ENCODE measurements around the gene ZNF213. TPM values are rescaled to one million over a fixed set of nuclear protein-coding genes. Genes with fewer than 3 reads are reported as not detected.

The ZNF213 gene
- total RNA-seq, 1 experiment from 2014 or later = 5.3 TPM

GRCh38 chr16:3133844-3134243 is 985 bp upstream of the ZNF213 start:
- H3K36me3 ChIP-seq (ENCODE audit: control insufficient read depth, insufficient read depth, low read length) = peaks cover 2% of the 10 kb centered on the region

GRCh38 chr16:3135126-3135715 is 392 bp downstream of the ZNF213 start:
- Histone ChIP-seq H3K4me1 (no peaks in the 10 kb centered on the region), H3K9me3 (no peaks in the 10 kb centered on the region), H3K4me3 (ENCODE audit: low read depth, low read length) (peak overlapping the region; percentile 84), H3K27me3 (replicated peaks; ENCODE audit: control insufficient read depth, insufficient read depth, low read length) (no peaks in the 10 kb centered on the region), H3K36me3 (ENCODE audit: control insufficient read depth, insufficient read depth, low read length) (peaks cover 2% of the 10 kb centered on the region)
- BruUV-seq (replicated peaks) = TSS peak; percentile 87
- peak overlapping the region; percentile 90 for H3K4me3 Mint-ChIP-seq (ENCODE audit: unreplicated experiment)
- H3K9me3 Mint-ChIP-seq (ENCODE audit: unreplicated experiment) = no peaks in the 10 kb centered on the region
- TF ChIP-seq, protein P1, sequence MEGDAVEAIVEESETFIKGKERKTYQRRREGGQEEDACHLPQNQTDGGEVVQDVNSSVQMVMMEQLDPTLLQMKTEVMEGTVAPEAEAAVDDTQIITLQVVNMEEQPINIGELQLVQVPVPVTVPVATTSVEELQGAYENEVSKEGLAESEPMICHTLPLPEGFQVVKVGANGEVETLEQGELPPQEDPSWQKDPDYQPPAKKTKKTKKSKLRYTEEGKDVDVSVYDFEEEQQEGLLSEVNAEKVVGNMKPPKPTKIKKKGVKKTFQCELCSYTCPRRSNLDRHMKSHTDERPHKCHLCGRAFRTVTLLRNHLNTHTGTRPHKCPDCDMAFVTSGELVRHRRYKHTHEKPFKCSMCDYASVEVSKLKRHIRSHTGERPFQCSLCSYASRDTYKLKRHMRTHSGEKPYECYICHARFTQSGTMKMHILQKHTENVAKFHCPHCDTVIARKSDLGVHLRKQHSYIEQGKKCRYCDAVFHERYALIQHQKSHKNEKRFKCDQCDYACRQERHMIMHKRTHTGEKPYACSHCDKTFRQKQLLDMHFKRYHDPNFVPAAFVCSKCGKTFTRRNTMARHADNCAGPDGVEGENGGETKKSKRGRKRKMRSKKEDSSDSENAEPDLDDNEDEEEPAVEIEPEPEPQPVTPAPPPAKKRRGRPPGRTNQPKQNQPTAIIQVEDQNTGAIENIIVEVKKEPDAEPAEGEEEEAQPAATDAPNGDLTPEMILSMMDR (IDR thresholded peaks at IDR 0.05; ENCODE audit: insufficient read depth in 1 of 2, low read depth in 1 of 2, low read length in 1 of 2, severe bottlenecking in 1 of 2, unreplicated experiment in 1 of 2) = no peak
- intact Hi-C loops (cut with micrococcal nuclease; ENCODE audit: unreplicated experiment) = loop anchor here (2.0 kb wide), 1 partner anchor 34 kb away; no protein-coding TSS in a partner anchor
- H3K27me3 Mint-ChIP-seq (ENCODE audit: insufficient read depth, unreplicated experiment) = no peaks in the 10 kb centered on the region
- ChIA-PET CTCF (interaction anchor here (0.6 to 3.2 kb wide), 10 partner anchors 11 to 1545 kb away, joined by 3 to 22 read pairs (median 4); no protein-coding TSS in a partner anchor), POLR2A (interaction anchor here (0.5 to 1.4 kb wide), 18 partner anchors 8 to 165 kb away, joined by 3 to 17 read pairs (median 4); partner anchors contain the start of genes HCFC1R1, THOC6 and TNFRSF12A)
- DNase-seq = no peak
- H3K4me1 Mint-ChIP-seq (ENCODE audit: low read depth, unreplicated experiment) = no peaks in the 10 kb centered on the region
- peaks cover 26% of the 10 kb centered on the region for H3K36me3 Mint-ChIP-seq (ENCODE audit: insufficient read depth, unreplicated experiment)
- H3K27ac Mint-ChIP-seq (ENCODE audit: unreplicated experiment) = peak overlapping the region; percentile 91

More at GRCh38 chr16:3133844-3134243, 985 bp upstream of the ZNF213 start:
- Histone ChIP-seq H3K9me3 (no peaks in the 10 kb centered on the region), H3K4me1 (no peaks in the 10 kb centered on the region), H3K4me3 (ENCODE audit: low read depth, low read length) (peak overlapping the region; percentile 56), H3K27me3 (replicated peaks; ENCODE audit: control insufficient read depth, insufficient read depth, low read length) (no peaks in the 10 kb centered on the region)
- TF ChIP-seq, protein P1 (IDR thresholded peaks at IDR 0.05; ENCODE audit: insufficient read depth in 1 of 2, low read depth in 1 of 2, low read length in 1 of 2, severe bottlenecking in 1 of 2, unreplicated experiment in 1 of 2) = no peak
- peak overlapping the region; percentile 91 for H3K27ac Mint-ChIP-seq (ENCODE audit: unreplicated experiment)
- ChIA-PET POLR2A (interaction anchor here (0.5 to 1.0 kb wide), 2 partner anchors 26 to 27 kb away, joined by 3 to 12 read pairs; no protein-coding TSS in a partner anchor), CTCF (interaction anchor here (0.6 to 3.2 kb wide), 3 partner anchors 16 to 75 kb away, joined by 4 to 22 read pairs (median 14); no protein-coding TSS in a partner anchor)
- peaks cover 33% of the 10 kb centered on the region for H3K36me3 Mint-ChIP-seq (ENCODE audit: insufficient read depth, unreplicated experiment)
- no TSS peak for BruUV-seq (replicated peaks)
- no peaks in the 10 kb centered on the region for H3K27me3 Mint-ChIP-seq (ENCODE audit: insufficient read depth, unreplicated experiment)
- peaks cover 8% of the 10 kb centered on the region for H3K4me1 Mint-ChIP-seq (ENCODE audit: low read depth, unreplicated experiment)
- H3K9me3 Mint-ChIP-seq (ENCODE audit: unreplicated experiment) = no peaks in the 10 kb centered on the region
- intact Hi-C loops (cut with micrococcal nuclease; ENCODE audit: unreplicated experiment) = loop anchor here (1.0 to 5.0 kb wide), 3 partner anchors 16 to 33 kb away; no protein-coding TSS in a partner anchor
- peak overlapping the region; percentile 90 for H3K4me3 Mint-ChIP-seq (ENCODE audit: unreplicated experiment)
- DNase-seq = no peak

DNA sequence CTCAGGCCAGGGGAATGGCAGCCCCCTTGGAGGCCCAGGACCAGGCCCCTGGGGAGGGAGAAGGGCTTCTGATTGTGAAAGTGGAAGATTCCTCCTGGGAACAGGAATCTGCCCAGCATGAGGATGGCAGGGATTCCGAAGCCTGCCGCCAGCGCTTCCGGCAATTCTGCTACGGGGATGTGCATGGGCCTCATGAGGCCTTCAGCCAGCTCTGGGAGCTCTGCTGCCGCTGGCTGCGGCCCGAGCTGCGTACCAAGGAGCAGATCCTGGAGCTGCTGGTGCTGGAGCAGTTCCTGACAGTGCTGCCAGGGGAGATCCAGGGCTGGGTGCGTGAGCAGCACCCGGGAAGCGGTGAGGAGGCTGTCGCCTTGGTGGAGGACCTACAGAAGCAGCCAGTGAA is 2.4 kb downstream of the ZNF213 start:
- Mint-ChIP-seq H3K4me1 (ENCODE audit: low read depth, unreplicated experiment) (no peaks in the 10 kb centered on the region), H3K36me3 (ENCODE audit: insufficient read depth, unreplicated experiment) (peaks cover 13% of the 10 kb centered on the region), H3K27ac (ENCODE audit: unreplicated experiment) (no peak overlapping the region), H3K9me3 (ENCODE audit: unreplicated experiment) (no peaks in the 10 kb centered on the region), H3K4me3 (ENCODE audit: unreplicated experiment) (no peak overlapping the region), H3K27me3 (ENCODE audit: insufficient read depth, unreplicated experiment) (no peaks in the 10 kb centered on the region)
- intact Hi-C loops (cut with micrococcal nuclease; ENCODE audit: unreplicated experiment) = no loop called here
- Histone ChIP-seq H3K4me3 (ENCODE audit: low read depth, low read length) (no peak overlapping the region), H3K36me3 (ENCODE audit: control insufficient read depth, insufficient read depth, low read length) (no peaks in the 10 kb centered on the region), H3K27me3 (replicated peaks; ENCODE audit: control insufficient read depth, insufficient read depth, low read length) (no peaks in the 10 kb centered on the region), H3K9me3 (no peaks in the 10 kb centered on the region), H3K4me1 (no peaks in the 10 kb centered on the region)
- TF ChIP-seq, protein P1 (IDR thresholded peaks at IDR 0.05; ENCODE audit: insufficient read depth in 1 of 2, low read depth in 1 of 2, low read length in 1 of 2, severe bottlenecking in 1 of 2, unreplicated experiment in 1 of 2) = no peak
- no TSS peak for BruUV-seq (replicated peaks)
- POLR2A ChIA-PET = no interaction called here
- CTCF ChIA-PET = no interaction called here
- DNase-seq = peak in 1 of 2 experiments; percentile 15
